SIG-M5 (cell line): Measurements from ENCODE around the gene FOXP1.

ENCODE experiments used
- DNase-seq: peaks from one replicate; lab custom pipeline; 2025; lab: John Stamatoyannopoulos, UW

Gene FOXP1

GRCh38 chr3:71586810-71587242 lies 3.3 kb upstream of the FOXP1 start:
- DNase-seq: no peak

DNA sequence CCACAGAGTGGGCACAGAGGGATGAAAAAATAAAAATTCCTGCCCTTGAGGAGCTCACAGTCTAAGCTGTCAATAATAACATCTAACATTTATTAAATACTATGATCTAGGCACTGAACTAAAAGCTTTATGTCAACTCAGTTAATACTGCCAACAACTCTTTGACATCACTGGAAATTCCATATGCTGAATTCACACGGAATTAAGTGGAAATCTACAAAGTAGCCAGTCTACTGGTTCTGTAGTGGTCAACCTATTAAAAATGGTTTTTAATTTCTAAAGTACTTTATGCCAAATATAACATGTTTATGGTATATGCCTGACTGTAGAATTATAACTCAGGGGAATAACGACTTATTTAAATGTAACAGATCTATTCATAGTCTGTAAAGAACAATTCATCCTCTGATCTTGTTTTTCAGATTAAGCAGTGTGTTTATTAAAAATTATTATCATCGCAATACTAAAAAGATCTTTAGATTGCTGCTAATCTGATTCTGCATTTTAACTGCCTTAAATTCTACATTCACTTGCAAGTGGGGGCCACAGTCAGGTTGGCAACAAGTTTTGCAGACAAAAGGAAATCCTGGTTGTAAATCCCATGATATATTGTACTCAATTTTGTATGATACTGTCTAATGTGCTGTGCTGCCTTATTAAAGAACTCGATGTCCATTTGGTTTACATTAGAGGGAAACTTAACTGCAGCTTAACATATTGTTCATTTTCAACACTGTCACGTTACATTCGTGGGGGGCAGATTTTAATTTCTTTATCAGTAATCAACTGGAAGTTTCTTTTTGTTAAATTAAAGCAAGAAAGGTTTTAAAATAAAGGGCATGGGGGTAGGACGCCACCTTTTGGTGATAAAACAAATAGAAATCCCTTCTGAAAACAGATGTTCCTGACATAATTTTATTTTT lies 2.6 kb upstream of the FOXP1 start:
- DNase-seq: no peak

- no peak for DNase-seq
Measured at GRCh38 chr3:71585131-71585530, 1.6 kb upstream of the FOXP1 start.

DNA sequence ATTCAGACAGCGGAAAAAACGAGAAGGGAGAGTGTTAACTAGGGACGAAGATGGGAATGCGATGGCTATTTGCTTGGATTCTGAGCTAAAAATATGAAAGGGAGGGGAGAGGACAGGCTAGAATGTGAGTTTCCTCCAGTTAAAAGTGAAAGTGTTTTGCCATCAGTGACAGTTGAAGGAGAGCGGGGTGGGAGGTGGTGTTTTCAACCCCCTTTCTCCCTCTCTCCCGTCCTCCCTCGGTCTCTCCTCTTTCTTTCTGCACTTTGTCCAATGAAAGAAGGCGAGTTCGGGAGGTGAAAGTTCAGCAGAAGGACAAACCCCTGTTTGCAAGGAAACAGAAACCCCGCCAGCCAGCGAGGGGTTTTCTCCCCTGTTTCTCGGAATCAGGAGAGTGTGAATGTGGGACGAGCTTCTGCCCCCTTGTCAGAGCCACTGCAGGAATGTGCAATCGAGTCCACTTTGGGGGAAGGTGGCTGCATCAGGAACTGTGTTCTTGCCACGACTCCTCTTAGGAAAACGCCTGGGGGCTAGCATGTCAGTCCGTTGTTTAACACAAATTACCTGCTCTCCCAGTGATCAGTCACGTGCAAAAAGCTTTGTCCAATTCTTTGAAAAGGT lies 975 bp upstream of the FOXP1 start:
- DNase-seq: peak; percentile 22

DNA sequence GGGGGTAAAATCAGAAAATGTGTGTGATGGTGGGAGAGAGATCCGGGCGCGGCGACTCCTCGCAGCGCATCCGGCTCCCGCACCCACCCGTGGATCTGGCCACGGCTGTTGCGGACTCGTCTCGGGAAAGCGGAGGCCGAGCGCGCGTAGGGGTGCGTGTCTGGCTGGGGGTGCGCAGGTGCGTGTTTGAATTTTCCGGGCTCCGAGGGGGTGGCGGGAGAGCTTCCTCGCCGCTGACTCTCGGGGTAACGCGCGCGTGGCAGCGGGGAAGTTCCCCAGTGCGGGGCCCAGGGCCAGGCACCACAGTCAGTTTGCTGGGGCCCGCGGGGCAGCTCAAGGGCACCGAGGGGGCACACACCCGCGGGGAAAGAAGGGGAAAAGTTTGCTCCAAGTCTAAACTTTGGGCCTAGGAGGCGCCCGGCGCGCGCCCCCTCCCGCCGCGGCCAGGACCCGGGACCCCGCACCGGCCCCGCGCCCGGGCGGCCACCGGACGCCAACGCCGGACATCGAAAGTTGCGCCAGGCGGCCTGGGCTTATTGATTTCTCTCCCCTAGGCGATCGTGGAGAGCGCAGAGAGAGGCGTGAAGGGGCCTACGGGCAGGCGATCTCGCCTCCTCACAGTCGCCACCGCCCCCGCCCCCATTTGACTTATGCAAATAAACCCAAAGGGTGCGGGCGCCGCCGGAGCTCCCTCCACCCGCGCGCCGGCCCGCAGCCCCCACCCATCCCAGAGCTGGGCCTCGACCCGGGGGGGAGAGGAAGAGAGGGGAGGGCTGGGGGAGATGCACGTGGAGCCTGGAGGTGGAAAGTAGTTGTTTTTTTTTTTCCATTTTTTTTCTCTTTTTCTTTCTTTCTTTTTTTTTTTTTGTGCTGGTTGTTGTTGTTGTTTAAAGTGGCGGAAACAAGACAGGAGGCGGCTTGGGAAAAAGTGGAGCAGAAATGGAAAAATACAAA lies 639 bp downstream of the FOXP1 start:
- no peak for DNase-seq

- DNase-seq: peak; percentile 41
Measured at GRCh38 chr3:71582036-71582611, 1.4 kb downstream of the FOXP1 start.

- no peak for DNase-seq
Measured at GRCh38 chr3:71581457-71582035, 2.0 kb downstream of the FOXP1 start.

DNA sequence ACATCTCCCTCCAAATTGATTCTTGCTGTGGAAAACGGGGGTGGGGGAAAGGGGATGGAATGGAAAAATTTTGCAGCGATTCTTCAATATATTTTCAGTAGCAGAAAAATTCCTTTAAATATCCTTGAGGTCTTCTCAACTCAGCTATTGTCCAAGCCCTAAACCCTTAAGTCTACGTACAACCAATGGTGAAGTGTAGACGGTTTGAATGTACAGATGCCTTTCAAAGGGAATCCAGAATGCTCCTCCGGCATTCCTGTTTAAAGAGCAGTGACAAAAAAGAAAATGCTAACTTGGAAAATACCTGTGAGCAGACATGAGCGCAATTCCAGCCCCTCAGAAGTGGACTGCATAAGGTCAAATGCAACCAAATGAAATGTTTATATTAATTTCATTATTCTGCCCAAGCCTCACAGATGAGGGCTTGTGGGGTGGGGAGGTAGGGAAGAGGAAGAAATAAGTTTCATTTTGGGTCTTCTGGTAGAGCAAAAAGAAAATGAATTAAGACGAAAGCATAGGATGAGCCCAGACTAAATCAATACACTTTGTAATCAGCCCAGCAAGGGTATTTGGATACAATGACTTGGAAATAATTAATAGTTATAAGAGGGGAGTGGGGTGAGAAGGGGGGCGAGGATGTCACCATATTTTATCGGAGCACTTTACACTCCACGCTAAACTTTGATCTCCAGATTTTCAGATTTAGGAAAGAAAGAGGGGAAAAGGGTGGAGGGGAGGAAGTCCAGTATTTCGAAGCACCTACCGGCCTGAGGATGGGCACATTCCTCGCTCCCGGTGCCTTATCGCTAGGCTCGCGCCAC lies 2.7 kb downstream of the FOXP1 start:
- no peak for DNase-seq

DNA sequence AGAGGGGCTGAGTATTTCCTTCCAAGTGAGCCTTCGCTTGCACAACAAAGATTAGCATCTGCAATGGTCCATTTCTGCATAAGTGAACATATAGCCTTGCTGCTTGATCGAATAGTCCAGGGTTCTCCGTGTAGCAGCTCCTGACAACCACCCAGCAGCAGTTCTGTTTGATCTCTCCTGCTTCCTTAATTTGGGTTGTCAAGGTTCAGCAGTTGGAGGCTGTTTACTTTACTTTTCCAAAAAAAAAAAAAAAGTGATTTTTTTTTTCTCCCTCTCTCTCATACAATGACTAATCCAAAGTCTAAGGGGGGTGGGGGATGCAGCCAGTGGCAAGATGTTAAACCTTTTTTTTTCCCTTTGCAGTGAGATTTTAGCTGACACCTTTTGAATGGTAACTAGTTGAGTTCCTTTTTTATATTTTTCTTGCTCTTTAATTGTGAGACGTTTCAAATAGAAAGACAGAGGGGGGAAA lies 3.6 kb downstream of the FOXP1 start:
- DNase-seq: peak; percentile 82

DNA sequence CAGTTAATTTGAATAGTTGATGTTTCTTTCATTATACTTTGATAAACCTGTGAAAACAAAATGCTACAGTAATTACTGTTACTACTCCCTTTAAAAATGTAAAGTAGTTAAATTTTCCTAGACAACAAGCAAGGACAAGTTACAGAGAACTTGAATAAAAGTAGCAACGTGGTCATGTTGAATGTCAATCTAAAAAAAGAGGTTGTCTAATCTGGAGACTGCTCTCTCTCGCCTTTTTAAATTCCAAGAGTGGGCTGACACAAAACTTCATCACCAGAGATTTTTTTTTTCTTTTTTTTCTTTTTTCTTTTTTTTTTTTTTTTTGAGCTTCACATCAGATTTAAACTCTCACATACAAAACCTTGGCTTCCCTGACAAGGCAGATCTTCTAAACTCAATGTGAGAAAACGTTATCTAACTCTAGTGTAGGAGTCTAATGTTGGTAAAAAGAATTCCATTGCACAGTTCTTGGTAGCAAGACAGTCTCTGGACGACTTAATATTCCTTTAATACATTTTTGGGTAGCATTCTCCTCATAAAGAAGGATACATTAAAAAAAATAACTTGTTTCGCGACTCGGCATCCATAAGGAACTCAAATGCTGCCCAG lies 4.1 kb downstream of the FOXP1 start:
- no peak for DNase-seq

DNA sequence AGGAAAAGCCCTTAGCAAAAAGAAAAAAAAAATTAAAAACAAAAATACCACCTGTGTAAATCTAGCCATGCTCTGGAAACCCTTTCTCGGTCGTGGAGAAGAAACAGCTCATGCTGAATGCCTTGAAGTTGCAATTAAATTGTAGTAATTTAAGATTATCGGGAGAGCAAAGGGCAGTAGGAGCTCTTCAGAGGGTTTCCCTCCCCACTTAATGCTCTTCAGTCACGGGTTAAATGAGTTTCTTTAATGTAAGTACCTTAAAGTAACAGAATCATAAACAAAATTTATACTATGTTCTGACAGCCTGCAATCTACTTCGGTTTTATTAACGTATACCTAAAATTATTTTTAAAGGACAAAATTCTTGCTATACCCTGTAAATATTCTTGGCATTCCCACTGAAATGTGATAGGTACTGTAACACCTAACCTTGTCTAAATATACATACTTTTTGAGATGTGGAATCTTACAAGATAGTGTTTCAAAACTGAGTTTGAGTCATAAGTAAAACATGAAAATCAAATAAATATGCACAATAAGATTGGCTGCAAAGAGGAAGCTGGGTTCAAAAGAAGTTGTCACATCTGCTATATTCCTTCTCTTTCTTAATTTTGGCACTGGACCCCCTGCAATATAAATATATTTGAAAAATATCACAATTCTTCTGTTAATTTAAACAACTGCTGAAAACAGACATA lies 5.3 kb downstream of the FOXP1 start:
- no peak for DNase-seq

GRCh38 chr3:71577011-71577410 lies 6.5 kb downstream of the FOXP1 start:
- no peak for DNase-seq

GRCh38 chr3:71575433-71575832 lies 8.1 kb downstream of the FOXP1 start:
- no peak for DNase-seq

GRCh38 chr3:71573181-71573580 lies 10.3 kb downstream of the FOXP1 start:
- DNase-seq: no peak

DNA sequence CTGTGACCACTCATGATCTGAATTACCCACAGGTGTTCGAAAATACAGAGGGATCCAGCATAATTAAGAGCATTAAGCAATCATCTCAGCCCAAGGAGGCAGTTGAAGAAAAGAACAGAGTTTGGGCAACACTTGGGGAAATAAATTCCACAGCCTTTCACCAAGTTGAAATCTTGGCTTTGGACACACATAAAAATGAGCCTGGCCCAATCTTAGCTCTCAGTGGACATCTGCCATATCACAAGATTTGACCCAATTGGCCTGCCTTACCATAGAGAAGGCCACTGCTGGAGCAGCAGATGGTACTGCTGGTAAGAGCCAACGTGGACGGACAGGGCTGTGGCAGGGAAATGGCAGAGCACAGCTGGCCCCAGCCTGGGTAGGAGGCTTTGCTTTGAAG lies 13.0 kb downstream of the FOXP1 start:
- no peak for DNase-seq

GRCh38 chr3:71568207-71568606 lies 15.3 kb downstream of the FOXP1 start:
- DNase-seq: no peak

GRCh38 chr3:71566776-71567175 lies 16.8 kb downstream of the FOXP1 start:
- DNase-seq: no peak

- DNase-seq: no peak
Measured at GRCh38 chr3:71565976-71566375, 17.6 kb downstream of the FOXP1 start.

DNA sequence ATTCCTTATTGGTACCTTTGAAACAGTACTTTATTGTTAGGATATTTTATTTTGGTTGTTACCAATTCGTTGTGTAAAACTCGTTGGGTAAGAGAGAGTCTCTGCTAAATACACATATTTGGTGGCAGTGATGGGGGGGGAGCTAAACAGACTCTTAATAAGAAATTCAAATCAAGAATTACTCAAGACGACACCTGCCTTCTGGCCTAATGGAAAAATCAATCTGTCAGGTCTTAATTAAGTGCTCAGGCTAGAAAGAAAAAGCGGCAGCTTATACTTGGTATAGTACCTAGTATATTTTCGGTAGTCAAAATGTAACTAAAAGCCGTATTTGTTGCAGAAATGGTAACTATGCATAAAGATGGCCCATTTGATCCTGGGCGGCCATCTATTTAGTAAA lies 18.2 kb downstream of the FOXP1 start:
- DNase-seq: no peak

DNA sequence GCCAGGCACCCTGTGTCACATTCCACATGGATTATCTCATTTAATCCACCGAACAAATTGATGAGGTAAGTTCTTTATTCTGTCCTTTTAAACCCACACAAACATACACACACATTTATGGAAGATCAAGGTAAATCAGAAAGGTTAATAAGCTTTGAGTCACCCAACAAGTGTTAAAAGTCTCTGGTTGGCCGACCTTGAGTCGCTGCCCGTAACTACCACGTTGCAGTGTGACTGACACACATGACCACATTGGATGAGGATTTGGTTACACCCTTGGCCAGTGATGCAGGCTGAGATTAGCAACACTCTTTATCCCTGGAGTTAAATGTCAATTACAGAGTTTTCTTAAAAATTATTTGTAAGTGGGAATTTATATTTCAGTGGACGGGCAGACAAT lies 19.2 kb downstream of the FOXP1 start:
- DNase-seq: no peak
